D341Med (cell line): Measurements from ENCODE around the gene TLE6.
"Not testable (repeated sequence)": the region's sequence is repeated elsewhere in the genome, so short reads cannot be mapped to it uniquely, and the experiment has no call there.

Experiments
- DNase-seq: peaks from one replicate; pipeline ENCODE4 v3.0.0; 2012; ENCODE audit warnings: low spot score

The TLE6 gene

GRCh38 chr19:2977001-2977745 is at the start of gene TLE6:
TSS of gene TLE6 (plus strand) at chr19:2977564. CDS start at chr19:2978234, 670 bp downstream.
- DNase-seq, result peak; percentile 99

- DNase-seq, result no peak
These were observed 43.9 kb upstream of the TLE6 start for GRCh38 chr19:2933490-2933910.

- DNase-seq, result not testable (repeated sequence)
These were observed 41.5 kb upstream of the TLE6 start for GRCh38 chr19:2935863-2936262.

- DNase-seq, result no peak
These were observed 34.3 kb upstream of the TLE6 start for GRCh38 chr19:2942928-2943640.

- DNase-seq, result no peak
These were observed 33.0 kb upstream of the TLE6 start for GRCh38 chr19:2944403-2944774.

- DNase-seq, result peak; percentile 99
These were observed 32.4 kb upstream of the TLE6 start, which contains the start of gene ZNF77 for GRCh38 chr19:2944775-2945574. TSS of gene ZNF77 (minus strand) at chr19:2944971. CDS start at chr19:2944840, 131 bp downstream.

GRCh38 chr19:2945575-2946184 is 31.7 kb upstream of the TLE6 start:
- DNase-seq, result no peak

- DNase-seq, result no peak
These were observed 27.5 kb upstream of the TLE6 start for GRCh38 chr19:2949939-2950285.

- peak; percentile 94 for DNase-seq
These were observed 26.9 kb upstream of the TLE6 start for GRCh38 chr19:2950286-2951124.

- DNase-seq, result no peak
These were observed 24.3 kb upstream of the TLE6 start for GRCh38 chr19:2952953-2953481.

- no peak for DNase-seq
These were observed 20.2 kb upstream of the TLE6 start for GRCh38 chr19:2957160-2957559.

GRCh38 chr19:2960120-2960519 is 17.2 kb upstream of the TLE6 start:
- no peak for DNase-seq

GRCh38 chr19:2962018-2962670 is 15.2 kb upstream of the TLE6 start:
- peak; percentile 71 for DNase-seq

- DNase-seq, result no peak
These were observed 14.2 kb upstream of the TLE6 start for GRCh38 chr19:2963122-2963521.

- DNase-seq, result not testable (repeated sequence)
These were observed 13.7 kb upstream of the TLE6 start for GRCh38 chr19:2963631-2964030.

- no peak for DNase-seq
These were observed 12.5 kb upstream of the TLE6 start for GRCh38 chr19:2964874-2965273.

GRCh38 chr19:2967972-2968371 is 9.4 kb upstream of the TLE6 start:
- DNase-seq, result no peak

- DNase-seq, result peak; percentile 51
These were observed 8.3 kb upstream of the TLE6 start for GRCh38 chr19:2969104-2969504.

- DNase-seq, result no peak
These were observed 7.0 kb upstream of the TLE6 start for GRCh38 chr19:2970201-2970835.

- DNase-seq, result no peak
These were observed 4.1 kb upstream of the TLE6 start for GRCh38 chr19:2973229-2973628.
